ENCODE measurements around the gene KIAA1549.
"Not testable (repeated sequence)": the region's sequence is repeated elsewhere in the genome, so short reads cannot be mapped to it uniquely, and the experiment has no call there.

Gene KIAA1549

DNA sequence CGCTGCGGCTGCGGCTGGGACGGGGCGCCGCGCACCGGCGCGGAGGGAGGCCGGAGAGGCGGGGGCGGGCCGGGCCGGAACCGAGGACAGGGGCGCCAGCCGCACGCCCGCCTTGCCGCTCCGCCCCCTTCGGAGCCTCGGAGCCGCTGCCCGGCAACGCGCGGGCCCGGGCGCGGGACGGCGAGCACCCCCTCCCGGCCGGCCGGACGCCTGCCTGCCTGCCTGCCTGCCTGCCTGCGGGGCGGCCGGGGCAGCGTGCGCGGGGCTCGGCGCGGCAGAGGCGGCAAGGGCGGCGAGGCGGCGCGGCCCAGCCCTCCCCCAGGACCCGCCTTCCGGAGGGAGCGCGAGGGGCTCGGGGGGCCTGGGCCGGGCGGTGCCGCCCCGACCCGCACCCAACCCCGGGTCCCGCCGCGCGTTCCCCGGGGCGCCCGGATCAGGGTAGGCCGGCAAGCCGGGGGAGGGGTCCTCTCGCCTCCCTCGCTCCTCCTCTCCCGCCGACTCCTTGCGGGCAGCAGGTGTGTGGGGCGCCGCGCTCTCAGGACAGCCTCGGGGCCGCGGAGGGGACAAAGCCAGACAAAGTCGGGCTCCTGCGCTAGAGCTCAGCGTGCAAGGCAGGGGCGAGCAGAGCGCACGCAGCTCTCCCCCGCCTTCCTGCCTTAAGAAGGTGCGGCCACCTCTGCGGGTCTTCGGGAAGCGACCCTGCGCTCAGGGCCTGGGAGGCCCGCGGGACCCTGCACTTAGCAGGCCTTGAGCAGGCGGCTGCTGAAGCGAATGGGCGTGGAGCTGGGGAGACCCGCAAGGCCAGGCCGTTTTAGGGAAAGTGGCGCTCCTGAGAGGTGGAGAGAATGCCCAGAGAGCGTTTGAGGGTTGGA lies at the start of gene KIAA1549:
KIAA1549 (minus strand) TSS at position 58 of the 872 bp plus-strand sequence. CDS start 120 bp downstream, outside the sequence.
- DNase-seq = peak; percentile 46 to 60

DNA sequence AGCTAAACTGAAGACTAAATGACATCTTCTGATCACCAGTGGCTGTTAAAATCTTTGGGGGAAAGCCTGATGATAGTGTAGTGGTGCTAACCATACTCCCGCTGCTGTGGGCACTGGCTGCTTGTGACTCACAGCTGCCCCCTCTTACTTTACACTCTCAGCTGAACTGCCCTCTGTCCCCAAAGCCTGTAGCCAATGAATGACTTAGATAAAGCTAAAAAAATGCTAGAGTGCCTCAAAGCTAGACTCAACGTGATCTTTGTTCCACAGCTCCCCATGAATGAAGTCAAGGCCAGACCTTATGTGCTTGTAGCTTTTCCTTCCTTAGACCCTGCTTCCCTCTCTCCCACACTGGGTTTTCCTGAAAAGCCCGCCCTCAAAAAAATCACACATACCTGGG lies 48.2 kb upstream of the KIAA1549 start:
- no peak for DNase-seq

DNA sequence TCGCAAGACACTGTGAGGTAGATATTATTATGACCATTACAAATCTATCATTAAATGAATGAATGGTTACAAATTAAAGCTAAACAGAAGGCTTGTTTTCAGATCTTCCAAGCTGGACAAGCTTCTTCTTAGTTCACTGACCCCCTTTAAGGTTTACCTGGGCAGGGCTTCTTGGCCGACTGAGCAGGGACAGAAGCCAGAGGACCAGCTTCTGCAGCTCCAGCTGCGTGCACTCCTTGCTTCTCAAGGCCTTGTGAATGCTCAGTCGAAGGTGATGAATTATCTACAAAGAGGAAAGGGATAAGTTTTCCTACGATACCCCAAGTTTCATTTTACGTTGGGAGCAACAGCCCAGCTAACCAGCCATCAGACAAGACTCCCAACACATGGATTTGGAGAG lies 45.4 kb upstream of the KIAA1549 start:
- no peak for DNase-seq

DNA sequence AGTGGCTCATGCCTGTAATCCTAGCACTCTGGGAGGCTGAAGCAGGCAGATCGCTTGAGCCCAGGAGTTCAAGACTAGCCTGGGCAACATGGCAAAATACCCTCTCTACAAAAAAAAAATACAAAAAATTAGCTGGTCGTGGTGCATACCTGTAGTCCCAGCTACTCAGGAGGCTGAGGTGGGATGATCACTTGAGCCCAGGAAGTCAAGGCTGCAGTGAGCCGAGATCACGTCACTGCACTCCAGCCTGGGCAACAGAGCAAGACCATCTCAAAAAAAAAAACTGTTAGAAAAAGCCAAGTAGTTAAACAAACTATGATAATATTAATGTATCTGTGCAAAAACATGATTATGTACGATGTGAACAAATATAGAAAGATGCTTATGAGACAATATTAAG lies 44.7 kb upstream of the KIAA1549 start:
- not testable (repeated sequence) for DNase-seq

DNA sequence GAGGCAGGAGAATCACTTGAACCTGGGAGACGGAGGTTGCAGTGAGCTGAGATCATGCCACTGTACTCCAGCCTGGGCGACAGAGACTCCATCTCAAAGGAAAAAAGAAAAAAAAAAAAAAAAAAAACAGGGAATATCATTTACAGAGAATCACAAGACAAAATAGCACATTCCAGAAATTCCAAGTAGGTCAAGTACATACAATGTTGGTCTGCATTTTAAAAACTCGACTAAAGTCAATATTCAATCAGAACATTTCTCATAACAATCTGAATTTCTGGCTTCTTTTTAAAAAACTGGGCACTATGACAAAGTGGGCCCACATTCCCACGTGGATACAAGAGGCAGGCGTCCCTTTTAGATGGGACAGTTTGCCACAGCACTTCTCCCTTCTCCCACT lies 41.9 kb upstream of the KIAA1549 start:
- DNase-seq = no peak

DNA sequence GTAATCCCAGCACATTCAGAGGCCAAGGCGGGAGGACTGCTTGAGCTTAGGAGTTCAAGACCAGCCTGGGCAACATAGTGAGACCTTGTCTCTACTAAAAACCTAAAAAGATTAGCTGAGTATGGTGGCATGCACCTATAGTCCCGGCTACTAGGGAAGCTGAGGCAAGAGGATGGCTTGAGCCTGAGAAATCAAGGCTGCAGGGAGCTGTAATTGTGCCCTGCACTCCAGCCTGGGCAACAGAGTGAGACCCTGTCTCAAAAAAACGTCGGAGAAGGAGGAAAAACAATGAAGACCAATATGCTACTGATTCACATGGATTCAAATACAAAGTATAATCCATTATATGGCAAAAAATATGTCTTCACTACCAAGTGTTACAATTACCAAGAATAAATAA lies 41.1 kb upstream of the KIAA1549 start:
- DNase-seq = no peak

DNA sequence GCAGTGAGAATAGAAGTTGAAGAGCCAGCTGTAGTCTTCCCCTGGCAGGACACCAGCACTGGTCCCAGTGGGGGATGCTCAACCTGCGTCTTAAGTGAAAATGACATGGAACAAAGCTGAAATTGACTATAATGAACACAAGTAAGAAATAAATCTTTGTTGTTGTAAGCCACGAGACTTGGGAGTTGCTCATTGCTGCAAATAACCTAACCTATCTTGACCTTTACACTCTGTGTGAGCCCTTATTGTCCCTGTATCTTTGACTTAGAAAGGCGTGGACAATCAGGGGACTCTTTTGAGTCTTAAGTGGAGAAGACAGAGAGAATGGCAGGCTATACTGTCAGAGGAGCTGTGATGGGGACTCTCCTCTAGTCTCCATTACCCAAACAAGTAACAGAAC lies 37.7 kb upstream of the KIAA1549 start:
- DNase-seq = no peak

DNA sequence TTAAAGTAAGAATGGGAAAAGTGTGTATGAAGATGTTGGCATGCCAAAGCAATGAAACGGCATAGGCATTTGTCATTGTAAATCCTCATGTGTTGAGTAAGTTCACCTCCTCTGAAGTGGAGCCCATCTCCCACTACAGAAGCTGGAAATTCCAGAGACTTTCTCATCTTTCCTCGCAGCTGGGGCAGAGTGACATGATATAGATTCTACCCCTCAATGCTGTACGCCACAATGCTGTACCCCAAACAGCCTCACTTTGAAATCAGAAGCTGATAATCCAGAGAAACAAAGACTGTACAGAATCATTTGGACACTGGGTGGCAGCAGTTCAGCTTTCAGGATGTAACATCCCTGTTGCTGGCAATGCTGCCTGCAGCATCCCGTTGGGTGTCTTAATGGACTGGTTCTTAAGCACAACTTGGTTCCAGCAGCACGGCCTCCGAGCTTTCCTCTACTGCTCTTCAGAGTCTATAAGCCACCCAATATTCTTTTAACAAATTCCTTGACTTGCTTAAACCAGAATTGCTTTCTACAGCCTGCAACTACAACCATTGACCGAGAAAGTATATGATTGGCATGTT lies 35.8 kb upstream of the KIAA1549 start:
- DNase-seq = peak; percentile 31 to 68

DNA sequence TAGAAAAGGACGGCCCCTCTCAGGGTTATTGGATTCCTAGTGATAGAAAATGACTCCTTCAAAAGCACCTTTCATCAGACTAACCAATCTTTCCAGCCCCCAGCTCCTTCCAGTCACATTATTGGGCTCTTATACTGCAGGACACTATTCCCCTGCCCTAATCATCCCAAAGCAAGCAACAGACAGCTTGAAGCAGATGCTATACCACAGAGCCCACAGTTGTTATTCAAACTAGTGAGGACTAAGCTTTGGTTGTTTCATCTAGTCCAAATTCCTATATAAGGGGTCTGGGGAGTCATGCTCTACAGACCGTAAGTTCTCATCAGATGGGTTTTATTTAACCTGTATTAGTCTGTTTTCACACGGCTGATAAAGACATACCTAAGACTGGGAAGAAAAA lies 30.2 kb upstream of the KIAA1549 start:
- DNase-seq = no peak

DNA sequence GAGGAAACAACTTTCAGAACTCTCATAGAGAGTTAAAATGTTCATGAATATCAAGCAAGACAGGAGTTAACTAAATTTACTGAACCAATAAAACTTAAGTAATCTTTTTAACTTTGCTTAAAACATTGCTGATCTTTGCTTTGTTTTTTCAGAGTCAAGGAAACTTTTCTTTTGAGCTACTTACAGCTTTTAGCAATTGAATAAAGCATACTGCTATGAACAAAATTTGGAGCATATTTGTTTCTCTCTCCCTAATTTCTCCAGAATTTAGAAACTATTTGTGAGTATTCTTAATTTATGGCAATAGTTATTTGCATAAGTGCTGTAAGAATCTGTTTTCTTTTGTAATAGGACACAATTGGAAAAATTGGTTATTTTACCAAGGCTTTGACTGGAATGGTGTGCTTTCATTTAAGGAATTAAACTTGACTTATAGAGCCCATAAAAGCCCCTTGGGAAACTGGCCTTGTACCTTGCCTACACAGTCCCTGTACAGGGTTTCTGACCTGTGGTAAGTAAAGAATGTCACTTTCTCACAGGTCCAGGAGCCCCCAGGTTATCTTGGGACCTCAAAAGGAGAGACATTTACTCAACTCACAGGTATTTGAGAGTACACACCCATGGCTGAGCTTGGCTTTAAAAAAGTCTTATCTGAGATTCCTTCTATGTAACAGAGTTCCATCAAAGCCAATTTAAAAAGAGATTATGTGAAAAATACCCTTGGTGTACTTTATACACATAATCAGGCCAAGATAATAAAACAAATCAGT lies 23.3 kb upstream of the KIAA1549 start:
- no peak for DNase-seq

DNA sequence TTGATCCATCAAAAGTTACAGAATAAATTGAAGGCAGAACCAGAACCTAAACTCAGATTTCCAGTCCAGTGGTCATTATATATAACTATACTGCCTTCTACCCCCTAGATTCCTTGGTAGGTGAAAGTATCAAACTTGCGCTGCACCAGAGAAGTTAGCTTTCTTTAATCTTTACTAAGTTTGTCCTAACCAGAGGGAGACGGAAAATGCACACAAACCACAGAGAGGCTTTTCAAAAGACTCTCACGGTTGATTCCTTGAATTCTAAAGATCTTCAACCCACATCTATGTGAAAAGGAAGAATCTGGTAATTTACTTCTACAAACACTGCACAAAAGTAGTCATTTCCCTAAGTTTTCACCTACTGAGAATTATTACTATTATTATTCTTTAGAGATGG lies 18.2 kb upstream of the KIAA1549 start:
- no peak for DNase-seq

DNA sequence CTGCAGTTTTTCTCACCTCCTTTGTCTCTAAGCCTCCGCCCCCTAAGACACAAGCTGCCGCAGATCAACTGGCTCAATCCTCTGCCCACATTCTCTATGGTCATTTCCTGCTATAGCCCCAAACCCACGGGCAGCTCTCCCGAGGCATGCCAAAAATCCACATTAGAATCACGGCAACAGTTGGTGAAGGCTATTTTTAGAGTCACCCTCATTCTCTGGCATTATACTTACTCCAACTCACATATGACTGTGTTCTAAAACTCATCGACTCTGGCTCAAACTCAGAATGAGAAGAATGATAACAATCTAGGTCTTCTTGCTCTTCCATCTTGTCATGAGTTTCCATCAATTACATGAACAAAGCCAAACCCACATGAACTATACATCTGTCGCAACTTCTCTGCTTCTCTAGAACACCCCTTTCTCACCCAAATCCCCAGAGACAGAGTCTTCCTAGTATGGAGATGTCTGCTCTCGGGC lies 10.9 kb upstream of the KIAA1549 start:
- DNase-seq = no peak

DNA sequence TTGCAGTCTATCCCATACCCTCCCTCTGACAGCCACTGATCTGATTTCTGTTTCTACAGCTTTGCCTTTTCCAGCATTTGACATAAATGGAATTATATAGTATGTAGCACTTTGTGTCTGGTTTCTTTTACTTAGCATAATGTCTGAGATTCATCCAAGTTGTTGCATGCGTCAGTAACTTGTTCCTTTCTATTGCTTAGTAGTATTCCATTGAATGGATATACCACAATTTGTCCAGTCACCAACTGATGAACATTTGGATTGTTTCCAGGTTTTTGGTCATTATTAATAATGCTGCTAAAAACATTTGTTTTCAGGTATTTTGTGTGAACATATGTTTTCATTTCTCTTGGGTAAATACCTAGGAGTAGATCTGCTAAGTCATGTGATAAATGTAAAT lies 6.5 kb upstream of the KIAA1549 start:
- DNase-seq = no peak

DNA sequence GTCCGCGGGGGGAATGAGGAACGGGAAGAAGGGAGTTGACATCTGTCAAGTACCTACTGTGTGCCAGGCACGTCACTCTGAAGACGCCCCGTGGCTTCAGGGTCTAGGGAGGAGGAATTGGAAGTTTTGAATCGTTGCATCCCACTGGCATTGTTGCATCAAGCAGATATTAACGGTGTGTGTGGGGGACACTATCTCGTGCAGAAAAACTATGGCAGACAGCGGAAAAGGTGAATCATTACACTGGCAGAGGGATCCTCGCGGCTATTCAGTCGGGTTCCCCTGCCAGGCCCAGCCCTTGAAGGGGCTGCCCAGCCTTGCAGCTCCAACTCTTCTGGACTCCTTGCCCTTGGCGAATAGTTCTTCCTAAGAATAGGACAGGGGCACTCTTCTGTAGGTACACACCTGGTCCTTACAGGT lies 1.0 kb upstream of the KIAA1549 start:
- no peak for DNase-seq

DNA sequence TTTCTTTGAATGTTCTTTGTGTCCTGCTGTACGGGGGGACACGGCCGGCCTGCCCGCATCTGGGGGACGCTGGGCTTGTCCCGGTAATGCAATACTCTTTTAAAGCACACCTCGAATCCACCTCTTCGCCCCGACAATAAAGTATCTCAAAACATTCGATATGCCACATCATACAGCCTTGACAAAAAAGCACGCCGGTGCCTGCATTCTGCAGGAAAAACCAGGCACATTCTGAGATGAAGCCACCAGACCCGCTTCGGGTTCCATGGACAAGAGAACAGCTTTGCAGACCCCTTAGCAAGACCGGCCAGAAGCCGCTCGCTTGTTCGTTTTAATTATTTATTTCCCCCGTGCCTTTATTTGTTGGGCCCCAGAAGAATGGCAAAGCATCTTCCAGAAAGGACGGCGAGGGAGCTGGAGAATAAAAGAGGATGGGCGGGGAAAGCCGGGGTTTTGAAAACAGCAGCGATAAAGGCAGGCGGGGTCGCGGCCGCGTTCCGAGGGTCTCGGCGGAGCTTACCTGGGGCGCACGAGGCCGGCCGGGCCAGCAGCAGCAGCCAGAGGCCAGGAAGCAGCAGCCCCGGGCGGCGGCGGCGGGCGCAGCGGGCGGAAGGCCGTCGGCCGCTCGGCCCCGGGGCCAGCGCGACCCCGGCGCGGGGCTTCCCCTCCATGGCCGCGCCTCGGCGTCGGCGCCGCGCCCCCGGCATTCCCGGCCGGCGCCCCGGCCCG lies 462 bp downstream of the KIAA1549 start:
- no peak for DNase-seq

DNA sequence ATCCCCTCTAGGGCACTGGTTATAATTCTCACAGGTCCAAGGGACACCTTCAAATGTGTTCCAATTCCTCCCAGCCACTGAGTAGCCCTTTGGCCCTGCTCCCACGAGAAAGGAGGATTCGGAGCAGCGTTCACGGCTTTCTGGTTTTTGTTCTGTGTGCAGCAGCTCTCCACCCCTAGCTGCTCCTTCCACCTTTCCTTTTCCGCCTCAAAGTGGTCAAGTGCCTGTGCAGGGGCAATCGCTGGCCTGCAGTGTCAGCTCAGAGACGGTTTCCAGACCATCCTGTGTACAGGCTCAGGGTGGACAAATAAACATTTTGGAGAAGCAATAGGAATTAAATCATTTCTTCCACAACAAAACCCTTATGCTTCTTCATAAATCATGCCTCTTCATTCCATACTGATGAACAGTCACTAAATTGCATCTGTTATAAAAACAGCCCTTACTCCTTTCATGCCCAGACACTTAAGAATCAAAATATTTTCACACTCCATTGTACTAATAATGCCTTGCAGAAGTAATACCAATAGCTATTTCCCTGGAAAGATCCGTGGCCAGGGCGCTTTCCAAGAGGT lies 1.1 kb downstream of the KIAA1549 start:
- DNase-seq = no peak

DNA sequence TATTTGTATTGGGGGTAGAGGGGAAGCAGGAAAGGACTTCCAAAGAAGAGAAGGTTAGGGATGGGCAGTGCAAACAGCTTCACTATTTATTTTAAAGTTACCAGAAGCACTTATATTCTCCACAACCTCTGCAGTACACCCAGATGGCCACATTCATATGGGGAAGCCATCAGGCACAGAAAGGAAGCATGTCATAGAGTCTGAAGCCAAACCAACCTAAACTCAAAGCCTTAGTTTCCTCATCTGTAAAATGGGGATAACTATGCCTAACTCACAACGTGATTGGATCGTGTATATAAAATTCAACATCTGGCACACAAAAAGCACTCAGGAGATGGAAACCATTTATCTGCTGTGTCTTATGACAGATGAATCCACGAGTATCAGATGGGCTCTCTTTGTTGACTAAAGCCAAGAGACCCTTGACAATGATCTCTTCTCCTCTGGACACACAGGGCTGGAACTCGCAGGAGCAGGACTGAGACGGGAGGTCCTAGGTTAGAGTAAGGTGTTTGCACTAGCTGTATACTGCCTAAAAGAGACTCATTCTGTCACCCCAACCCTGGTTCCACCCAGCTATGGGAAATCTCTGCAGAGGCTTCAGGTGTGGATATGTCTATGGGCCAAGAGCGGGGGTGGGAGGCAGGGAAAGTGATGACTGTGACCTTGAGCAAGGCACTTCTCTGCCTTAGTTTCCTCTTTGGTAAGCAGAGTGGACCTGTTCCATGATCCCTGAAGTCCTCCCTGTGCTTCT lies 1.8 kb downstream of the KIAA1549 start:
- peak in 1 of 2 donors; percentile 9 for DNase-seq

DNA sequence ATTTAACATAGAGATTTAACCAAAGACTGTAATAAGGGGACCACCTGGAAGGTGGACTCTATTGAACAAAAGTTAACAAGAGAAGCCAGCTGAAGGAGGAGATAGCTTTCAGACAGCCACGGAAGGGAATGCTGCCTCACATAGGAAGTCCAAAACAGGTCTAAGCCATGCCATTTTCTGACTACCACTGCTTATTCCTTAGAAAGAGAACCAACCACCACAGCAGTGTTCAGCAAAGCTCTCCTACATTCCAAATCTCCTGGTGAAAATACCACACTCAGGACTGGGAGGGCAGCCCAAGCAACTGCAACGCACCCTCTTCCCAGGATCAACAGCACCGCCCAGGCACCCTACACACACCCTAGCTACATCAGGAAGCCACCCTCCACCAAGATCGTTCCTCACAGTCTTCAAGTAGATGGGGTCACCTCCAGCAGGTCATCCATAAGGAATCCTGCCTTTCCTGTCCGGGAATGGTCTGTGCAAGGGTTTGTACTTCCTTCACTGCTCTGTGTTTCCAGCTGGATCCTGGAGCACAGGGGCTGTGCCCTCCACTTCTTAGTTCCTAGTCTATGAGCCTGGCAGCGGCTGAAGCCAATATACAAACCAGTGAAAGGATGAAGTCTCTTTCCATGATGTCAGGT lies 2.5 kb downstream of the KIAA1549 start:
- no peak for DNase-seq

DNA sequence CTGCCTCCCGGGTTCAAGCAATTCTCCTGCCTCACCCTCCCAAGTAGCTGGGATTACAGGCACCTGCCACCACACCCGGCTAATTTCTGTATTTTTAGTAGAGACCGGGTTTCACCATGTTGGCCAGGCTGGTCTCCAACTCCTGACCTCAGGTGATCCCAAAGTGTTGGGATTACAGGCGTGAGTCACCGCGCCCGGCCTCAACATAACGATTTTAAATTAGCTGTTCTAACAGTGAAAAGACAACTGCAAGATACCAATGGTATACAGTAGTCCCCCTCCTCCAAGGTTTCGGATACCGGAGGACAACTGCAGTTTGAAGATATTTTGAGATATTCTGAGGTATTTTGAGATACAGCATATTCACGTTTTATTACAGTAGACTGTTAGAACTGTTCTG lies 5.0 kb downstream of the KIAA1549 start:
- not testable (repeated sequence) for DNase-seq

DNA sequence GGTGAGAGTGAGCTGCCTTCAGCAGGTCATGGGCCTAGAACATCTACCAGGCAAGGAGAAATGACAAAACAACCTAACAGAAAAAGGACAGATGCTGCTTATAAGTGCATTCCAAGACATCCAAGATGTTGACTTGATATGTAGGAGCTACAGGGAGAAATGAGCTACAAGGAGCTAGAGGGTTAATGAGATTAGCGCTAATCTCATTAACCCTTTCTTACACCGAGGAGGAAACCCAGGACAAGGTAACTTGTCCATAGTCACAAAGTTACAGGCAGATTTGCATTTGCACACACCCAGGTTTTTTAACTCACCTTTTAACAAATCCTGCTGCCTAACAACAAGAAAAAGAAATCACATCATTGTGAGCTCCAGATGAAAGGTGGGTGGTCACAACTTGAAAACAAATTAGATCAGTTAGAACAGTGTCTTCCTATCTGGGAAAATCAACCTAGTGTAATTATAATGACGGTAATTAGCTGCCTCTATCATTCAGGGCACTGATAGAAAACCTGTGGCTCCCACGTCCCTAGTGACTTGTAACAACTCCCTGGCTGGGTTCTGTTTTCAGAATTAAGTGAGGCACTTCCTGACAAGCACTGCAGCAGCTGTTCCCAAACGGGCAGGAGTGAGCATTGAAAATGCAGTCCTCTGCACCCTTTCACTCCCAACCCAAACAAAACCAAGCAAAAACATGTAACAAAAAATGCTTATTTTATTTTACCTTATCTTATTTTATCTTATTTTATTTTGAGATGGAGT lies 5.7 kb downstream of the KIAA1549 start:
- DNase-seq = no peak
